Coronary artery (tissue), 2 donors: ENCODE results near the gene RNU1-1.
"Not testable (repeated sequence)": the region's sequence is repeated elsewhere in the genome, so short reads cannot be mapped to it uniquely, and the experiment has no call there.

Experiments used
- DNase-seq: peaks from one replicate; pipeline ENCODE4 v3.0.0-alpha.2; 2017; ENCODE audit warnings: low spot score
- H3K27ac ChIP-seq, 2 donors: fragments of 200-600 bp; sonication (generic); one replicate each; pipeline ENCODE4 v1.5.1; 2016 to 2019
- H3K4me3 ChIP-seq: fragments of 200-600 bp; sonication (generic); 2 replicates; pipeline ENCODE4 v1.5.1; 2016; ENCODE audit warnings: mild to moderate bottlenecking, moderate library complexity
- TF ChIP-seq, protein P1 (sequence below): fragments of 200-600 bp; sonication (generic); IDR thresholded peaks from one replicate; pipeline ENCODE4 v1.5.1; 2019; ENCODE audit warnings: antibody characterized with exemption

The RNU1-1 gene

DNA sequence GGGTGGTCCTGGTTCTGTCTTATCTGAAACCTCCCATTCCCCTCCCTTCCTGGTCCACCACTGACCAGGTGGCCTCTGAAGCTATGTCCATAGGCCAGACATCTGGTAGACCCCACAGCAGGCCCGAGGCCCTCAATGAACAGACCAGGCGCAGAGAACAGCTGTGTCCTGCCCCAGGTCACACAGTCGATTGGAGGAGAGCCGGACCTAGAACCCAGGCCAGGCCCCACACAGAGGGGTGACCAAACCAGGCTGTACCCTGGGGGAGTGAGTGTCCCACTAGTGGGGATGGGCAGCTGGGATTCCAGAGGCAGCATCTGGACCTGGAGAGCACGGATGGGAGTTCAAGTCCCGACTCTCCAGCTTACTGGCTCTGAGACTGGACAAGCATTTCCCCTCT lies 29.2 kb downstream of the RNU1-1 start:
- H3K4me3 ChIP-seq, result no peak overlapping the region
- H3K27ac ChIP-seq, result no peak overlapping the region
- DNase-seq, result no peak
- TF ChIP-seq, protein P1, sequence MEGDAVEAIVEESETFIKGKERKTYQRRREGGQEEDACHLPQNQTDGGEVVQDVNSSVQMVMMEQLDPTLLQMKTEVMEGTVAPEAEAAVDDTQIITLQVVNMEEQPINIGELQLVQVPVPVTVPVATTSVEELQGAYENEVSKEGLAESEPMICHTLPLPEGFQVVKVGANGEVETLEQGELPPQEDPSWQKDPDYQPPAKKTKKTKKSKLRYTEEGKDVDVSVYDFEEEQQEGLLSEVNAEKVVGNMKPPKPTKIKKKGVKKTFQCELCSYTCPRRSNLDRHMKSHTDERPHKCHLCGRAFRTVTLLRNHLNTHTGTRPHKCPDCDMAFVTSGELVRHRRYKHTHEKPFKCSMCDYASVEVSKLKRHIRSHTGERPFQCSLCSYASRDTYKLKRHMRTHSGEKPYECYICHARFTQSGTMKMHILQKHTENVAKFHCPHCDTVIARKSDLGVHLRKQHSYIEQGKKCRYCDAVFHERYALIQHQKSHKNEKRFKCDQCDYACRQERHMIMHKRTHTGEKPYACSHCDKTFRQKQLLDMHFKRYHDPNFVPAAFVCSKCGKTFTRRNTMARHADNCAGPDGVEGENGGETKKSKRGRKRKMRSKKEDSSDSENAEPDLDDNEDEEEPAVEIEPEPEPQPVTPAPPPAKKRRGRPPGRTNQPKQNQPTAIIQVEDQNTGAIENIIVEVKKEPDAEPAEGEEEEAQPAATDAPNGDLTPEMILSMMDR, result no peak

DNA sequence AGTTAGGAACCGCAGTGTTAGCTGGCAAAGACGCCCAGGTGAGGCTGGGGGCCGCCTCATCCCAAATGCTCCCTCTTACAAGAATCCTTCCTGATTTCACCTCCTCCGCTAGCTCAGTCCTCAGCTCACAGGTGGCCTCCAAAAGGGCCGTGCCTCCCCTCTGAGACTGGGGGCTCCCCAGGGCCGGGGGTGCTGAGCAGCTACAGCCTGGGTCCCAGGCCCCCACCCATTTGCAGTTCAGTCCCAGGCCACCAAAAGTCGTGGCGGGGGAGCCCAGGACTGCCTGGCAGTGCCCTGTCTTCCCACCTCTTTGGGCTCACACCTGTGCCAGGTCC lies 29.6 kb downstream of the RNU1-1 start:
- H3K27ac ChIP-seq, result no peak overlapping the region
- H3K4me3 ChIP-seq, result no peak overlapping the region
- TF ChIP-seq, protein P1, result no peak
- no peak for DNase-seq

DNA sequence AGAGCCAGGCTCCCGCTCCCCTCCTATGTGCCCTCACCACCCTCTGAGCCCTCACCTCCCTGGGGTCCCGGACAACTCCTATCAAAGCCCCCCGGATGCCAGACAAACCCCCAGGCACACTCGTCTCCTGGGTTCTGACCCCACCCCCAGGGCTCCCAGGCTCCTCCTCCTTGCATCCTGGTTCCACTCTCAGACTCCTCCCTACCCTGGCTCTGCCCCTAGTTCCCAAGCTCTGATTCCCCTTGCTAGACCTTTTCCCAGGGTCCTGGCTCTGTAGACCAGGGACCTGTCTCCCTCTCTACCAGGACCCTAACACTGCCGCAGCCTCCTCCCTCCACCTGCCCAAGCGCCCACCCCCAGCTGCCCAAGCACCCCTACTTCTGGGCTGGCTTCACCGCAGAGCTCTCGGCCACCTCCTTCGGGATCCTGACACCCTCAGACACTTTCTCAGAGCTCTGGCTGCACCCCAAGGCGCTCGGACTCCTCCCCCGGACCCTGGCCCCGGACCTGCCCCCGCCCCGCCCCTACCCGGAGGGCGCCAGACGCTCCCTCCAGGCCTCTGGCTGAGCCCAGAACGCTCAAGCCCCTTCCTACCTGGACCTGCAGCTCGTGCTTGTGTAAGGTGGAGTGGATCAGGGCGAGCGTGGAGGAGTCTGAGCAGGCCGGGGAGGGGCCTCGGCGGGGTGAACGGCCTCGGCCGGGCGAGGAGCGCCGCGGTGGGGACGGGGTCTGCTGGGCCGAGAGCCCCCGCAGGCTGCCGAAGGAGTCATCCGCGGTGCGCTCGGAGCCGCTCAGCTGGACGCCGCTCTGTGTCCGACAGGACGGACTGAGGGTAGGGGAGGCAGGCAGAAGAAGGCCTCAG lies 30.2 kb downstream of the RNU1-1 start:
- H3K4me3 ChIP-seq, H3K27ac ChIP-seq, DNase-seq: not testable (repeated sequence)

DNA sequence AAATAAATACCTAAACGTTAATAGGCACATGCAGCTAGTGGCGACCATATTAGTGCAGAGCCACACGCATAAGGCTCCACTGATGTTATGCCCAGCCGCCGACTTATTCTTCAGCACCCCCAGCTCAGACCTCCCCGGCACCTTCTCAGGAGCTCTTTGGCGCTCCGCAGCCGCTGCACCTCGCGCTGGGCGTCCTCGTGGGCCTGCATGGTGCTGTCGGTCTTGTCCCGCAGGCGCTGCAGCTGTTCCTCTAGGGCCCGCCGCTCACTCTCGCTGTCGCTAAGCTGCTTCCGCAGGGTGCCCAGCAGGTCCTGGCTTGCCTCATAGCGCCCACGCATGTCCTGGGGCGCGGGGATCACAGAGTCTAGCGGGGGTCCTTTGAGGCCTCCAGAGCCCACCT lies 30.9 kb downstream of the RNU1-1 start:
- not testable (repeated sequence) for H3K27ac ChIP-seq, DNase-seq, H3K4me3 ChIP-seq

DNA sequence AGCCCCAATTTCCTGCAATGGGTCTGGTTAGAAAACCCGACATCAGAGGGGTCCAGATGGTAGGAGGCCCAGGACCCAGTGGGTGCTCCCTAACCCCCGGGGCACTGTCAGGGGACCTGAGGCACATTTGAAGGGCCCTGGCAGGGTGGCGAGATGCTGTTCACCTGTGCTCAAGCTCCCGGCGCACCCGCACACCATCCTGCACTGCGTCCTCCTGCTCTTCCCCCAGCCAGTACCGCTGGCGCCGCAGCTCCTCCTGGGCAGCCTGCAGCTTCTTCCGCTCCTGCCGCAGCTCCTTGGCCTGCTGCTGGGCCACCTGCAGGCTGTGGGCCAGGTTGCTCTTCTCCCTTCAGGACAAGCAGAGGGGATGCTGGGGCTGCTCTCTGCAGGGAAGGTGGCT lies 36.0 kb downstream of the RNU1-1 start:
- TF ChIP-seq, protein P1, result no peak
- no peak for DNase-seq
- no peak overlapping the region for H3K4me3 ChIP-seq

DNA sequence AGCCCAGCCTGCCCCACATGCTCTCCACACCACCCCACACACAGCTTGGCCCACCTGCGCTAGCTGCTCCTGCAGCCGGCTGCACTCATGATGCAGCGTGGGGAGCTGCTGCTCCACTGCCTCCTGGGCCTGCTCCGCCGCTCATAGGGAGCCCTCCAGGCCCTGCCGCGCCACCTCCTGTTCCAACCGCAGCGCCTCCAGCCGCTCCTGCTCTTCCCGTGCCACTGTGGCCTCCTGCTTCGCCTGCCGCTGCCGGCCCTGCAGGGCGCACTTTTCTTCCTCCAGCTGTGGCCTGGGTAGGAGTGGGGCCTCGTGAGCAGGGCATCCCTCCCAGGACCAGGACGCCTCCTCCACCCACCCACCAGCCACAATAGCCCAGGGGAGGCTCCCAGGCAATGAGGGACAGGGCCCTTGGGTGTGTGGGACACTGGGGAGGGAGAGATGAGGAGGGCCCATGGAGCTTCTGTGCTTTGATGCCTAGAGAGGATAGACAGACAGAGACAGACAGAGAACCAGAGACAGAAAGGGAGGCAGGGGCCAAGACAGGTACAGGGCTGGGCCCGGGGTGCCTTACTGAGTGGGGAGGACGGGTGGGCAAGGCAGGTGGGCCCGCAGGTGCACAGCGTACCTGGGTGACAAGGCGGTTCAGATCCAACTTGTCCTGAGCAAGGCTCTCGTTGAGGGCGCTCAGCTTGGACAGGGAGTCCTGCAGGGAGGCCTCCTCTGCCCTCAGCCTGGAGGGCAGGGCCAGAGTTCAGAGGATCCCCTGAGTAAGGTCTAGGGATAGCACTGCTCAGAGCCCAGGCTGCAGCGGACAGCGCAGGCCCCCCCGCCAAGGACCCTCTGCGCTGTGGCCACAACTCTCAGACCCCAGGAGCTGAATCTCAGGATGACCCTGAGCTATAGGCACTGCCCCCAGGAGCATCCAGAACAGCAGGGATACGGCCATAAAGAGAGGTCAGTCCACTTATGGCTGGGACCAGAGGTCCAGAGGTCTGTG lies 38.0 kb downstream of the RNU1-1 start:
- not testable (repeated sequence) for DNase-seq, H3K27ac ChIP-seq

More for the DNA sequence above, 36.0 kb downstream of the RNU1-1 start:
- no peak overlapping the region for H3K27ac ChIP-seq

DNA sequence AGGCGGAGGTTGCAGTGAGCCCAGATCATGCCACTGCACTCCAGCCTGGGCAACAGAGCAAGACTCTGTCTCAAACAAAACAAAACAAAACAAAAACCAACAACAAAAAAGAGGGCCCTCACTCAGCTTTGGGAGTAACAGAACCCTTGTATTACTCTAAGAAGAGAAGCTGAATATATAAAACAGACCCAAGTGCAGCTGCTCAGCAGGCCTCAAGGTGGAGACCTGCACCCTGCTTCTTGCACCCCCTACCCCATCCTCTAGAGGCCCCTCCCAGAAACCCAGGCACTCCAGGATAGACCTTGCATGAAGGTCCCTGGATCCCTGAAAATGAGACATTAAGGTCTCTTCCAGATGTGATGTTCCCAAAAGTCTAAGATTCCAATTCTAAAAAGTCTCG lies 39.2 kb downstream of the RNU1-1 start:
- DNase-seq, H3K4me3 ChIP-seq, H3K27ac ChIP-seq: not testable (repeated sequence)

More for the DNA sequence above, 38.0 kb downstream of the RNU1-1 start:
- not testable (repeated sequence) for H3K4me3 ChIP-seq

DNA sequence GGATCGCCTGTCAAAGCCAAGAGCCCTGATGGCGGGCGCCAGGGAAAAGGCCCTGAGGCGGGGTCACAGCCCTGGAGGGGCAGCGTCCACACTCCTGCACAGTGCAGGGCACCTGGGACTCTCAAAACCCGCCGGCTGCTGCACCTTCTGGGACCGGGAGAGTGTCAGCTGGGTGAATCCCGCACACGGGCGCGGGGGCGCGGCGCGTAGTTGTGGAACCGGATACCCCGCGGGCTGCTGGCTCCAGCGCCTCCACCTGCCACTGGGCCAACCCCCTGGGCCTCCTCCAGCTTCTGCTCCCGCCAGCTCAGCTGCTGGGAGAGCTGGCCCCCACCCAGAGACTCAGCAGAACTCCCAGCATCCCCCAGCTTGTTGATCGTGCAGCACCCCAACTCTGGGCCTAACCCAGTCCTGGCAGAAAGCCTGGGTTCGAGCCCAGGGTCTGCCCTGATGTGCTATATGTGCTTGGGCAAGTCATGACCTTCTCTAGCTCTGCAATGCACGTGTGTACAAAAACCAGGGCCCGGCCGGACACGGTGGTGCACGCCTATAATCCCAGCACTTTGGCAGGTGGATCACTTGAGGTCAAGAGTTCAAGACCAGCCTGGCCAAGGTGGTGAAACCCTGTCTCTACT lies 39.8 kb downstream of the RNU1-1 start:
- Histone ChIP-seq H3K4me3 (no peak overlapping the region), H3K27ac (no peak overlapping the region)
- TF ChIP-seq, protein P1, result no peak
- DNase-seq, result no peak
